GM21737 (cell line): Measurements from ENCODE around the gene MAP3K5.
A peak's percentile ranks its signal among the peaks of the same experiment; 100 is the strongest.
"Not testable (repeated sequence)": the region's sequence is repeated elsewhere in the genome, so short reads cannot be mapped to it uniquely, and the experiment has no call there.

ENCODE experiments used
- ATAC-seq: cut with Tn5 transposase; IDR thresholded peaks from one replicate; pipeline ENCODE4 v1.9.1; 2021; ENCODE audit warnings: mild to moderate bottlenecking, moderate library complexity; ENCODE audit not compliant: unreplicated experiment

Gene MAP3K5

GRCh38 chr6:136792410-136793262, at the start of gene MAP3K5:
TSS of gene MAP3K5 (minus strand) at chr6:136792477. CDS start at chr6:136792157, 320 bp downstream.
- peak; percentile 61 for ATAC-seq

GRCh38 chr6:136840276-136841001, 48.2 kb upstream of the MAP3K5 start:
- no peak for ATAC-seq

GRCh38 chr6:136831873-136832562, 39.7 kb upstream of the MAP3K5 start:
- ATAC-seq, result no peak

GRCh38 chr6:136826216-136826615, 33.9 kb upstream of the MAP3K5 start:
- no peak for ATAC-seq

GRCh38 chr6:136823128-136823660, 30.9 kb upstream of the MAP3K5 start:
- no peak for ATAC-seq

GRCh38 chr6:136822376-136823127, 30.3 kb upstream of the MAP3K5 start, which contains the start of gene PEX7:
TSS of gene PEX7 (plus strand) at chr6:136822592. CDS start at chr6:136822666, 74 bp downstream.
- peak; percentile 97 for ATAC-seq

GRCh38 chr6:136822046-136822375, 29.7 kb upstream of the MAP3K5 start:
- ATAC-seq, result no peak

- no peak for ATAC-seq
These were observed 28.3 kb upstream of the MAP3K5 start for GRCh38 chr6:136820561-136820960.

GRCh38 chr6:136816656-136817055, 24.4 kb upstream of the MAP3K5 start:
- no peak for ATAC-seq

- not testable (repeated sequence) for ATAC-seq
These were observed 23.3 kb upstream of the MAP3K5 start for GRCh38 chr6:136815608-136816007.

- no peak for ATAC-seq
These were observed 19.9 kb upstream of the MAP3K5 start for GRCh38 chr6:136812174-136812573.

GRCh38 chr6:136811272-136811671, 19.0 kb upstream of the MAP3K5 start:
- no peak for ATAC-seq

- no peak for ATAC-seq
These were observed 17.0 kb upstream of the MAP3K5 start for GRCh38 chr6:136809091-136809860.

- ATAC-seq, result no peak
These were observed 11.3 kb upstream of the MAP3K5 start for GRCh38 chr6:136803608-136804007.

- no peak for ATAC-seq
These were observed 9.3 kb upstream of the MAP3K5 start for GRCh38 chr6:136801581-136801980.

GRCh38 chr6:136798044-136798443, 5.8 kb upstream of the MAP3K5 start:
- no peak for ATAC-seq

- ATAC-seq, result no peak
These were observed 3.7 kb upstream of the MAP3K5 start for GRCh38 chr6:136795996-136796395.

- no peak for ATAC-seq
These were observed 3.1 kb upstream of the MAP3K5 start for GRCh38 chr6:136795386-136795785.

GRCh38 chr6:136793363-136793762, 1.1 kb upstream of the MAP3K5 start:
- ATAC-seq, result no peak

- no peak for ATAC-seq
These were observed 225 bp downstream of the MAP3K5 start for GRCh38 chr6:136792095-136792409.
